Measurements from ENCODE around the gene TMEM30B. TPM values are rescaled to one million over a fixed set of nuclear protein-coding genes. Genes with fewer than 3 reads are reported as not detected.
"Not testable (repeated sequence)": the region's sequence is repeated elsewhere in the genome, so short reads cannot be mapped to it uniquely, and the experiment has no call there.

TMEM30B gene
- total RNA-seq, 1 experiment from 2014 or later: not detected

DNA sequence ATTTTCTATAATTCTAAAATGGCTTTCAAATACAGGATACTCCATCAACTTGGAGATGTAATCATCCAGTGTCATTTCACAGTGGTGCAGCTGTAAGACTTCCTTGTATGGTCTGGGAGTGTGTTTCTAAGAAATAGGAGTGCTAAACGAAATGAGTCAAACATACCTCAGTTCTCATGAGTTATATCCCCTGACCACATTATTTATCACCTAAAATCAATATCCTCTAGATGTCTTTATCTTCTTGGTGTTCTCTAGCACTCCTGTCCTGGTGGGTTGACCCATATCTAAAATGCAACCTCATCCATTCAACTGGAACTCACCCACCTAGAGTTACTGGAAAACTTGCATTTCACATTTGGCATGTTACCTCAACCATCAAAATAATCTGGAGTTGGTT, 33.2 kb downstream of the TMEM30B start:
- in situ Hi-C loops (cut with HindIII; ENCODE audit: low sequenced_read_pairs): no loop called here
- no peak for DNase-seq (ENCODE audit: low spot score)

- DNase-seq (ENCODE audit: low spot score): no peak
- in situ Hi-C loops (cut with HindIII; ENCODE audit: low sequenced_read_pairs): no loop called here
These were observed 34.4 kb downstream of the TMEM30B start for GRCh38 chr14:61246721-61247120.

DNA sequence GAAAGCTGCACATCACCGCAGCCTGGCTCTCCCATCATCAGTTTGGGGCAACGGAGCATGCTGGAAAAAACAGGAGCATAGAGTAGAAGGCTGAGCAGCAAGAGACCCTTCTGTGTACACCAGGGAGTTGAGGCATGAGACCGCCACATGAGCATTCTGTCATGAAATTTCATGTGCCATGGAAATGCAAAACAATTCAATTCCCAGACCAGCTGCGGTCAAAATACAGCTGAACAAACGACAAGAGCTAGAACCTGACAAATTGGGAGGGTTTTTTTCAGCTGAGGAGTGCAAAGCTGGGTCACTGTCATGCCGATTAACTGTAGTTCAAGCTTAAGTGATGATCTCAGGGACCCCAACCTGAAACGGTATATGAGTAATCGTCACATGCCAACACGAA, 37.1 kb downstream of the TMEM30B start:
- DNase-seq (ENCODE audit: low spot score): no peak
- in situ Hi-C loops (cut with HindIII; ENCODE audit: low sequenced_read_pairs): no loop called here

DNA sequence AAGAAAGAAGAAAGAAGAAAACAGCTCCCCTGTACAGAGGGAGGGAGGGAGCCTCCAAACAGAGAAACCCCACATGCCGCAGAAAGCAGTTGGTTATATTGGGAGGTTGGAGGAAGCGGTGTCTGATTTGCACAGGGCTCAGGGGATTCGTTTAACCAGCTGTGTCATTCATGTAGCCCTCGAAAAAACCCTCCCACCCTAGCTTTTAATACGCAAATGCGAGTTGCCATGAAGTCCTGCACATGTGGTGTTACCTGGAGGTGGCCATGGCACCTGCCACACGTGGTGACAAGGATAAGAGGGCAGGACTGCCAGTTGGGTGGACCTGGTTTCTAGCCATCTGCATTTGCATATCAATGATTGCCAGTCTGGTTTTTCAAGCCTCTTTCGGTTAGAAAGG, 40.9 kb downstream of the TMEM30B start:
- in situ Hi-C loops (cut with HindIII; ENCODE audit: low sequenced_read_pairs): no loop called here
- DNase-seq (ENCODE audit: low spot score): no peak

- DNase-seq (ENCODE audit: low spot score); in situ Hi-C loops (cut with HindIII; ENCODE audit: low sequenced_read_pairs): not testable (repeated sequence)
These were observed 41.9 kb downstream of the TMEM30B start for GRCh38 chr14:61239285-61239684.

- in situ Hi-C loops (cut with HindIII; ENCODE audit: low sequenced_read_pairs): no loop called here
- DNase-seq (ENCODE audit: low spot score): no peak
These were observed 42.4 kb downstream of the TMEM30B start for GRCh38 chr14:61238611-61239245.

DNA sequence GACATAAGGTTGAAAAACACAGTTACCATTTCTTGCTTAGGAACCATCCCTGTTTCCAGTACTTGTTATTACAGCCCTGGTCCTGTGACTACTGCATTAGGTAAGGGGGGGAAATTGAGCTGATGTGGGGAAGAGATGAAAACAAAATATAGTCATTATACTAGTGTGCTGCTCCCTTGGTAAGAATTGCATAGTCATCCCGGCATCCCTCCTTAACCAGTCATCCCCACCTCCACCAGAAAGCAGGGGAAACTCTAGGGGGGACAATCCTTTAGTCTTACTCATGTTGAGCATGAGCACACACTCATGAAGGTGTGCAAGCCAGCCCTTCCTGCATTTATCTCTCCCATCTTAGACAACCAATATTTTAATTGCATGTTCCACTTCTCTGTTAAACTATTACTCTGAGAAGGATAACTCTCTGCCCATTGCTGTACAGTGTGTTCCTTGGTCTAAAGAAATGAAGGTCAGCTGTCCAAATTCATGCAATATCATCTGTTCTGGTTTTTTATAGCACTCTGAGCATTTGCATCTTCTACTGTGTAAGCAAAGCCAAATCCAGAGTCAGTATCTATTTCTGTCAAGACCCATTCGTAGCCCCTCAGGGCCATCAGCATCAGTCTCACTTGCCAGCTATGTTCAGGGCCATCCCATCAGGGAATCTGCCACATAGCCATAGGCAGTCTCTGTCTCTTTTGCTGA, 46.8 kb downstream of the TMEM30B start:
- no peak for DNase-seq (ENCODE audit: low spot score)
- in situ Hi-C loops (cut with HindIII; ENCODE audit: low sequenced_read_pairs): no loop called here

GRCh38 chr14:61233436-61233956, 47.6 kb downstream of the TMEM30B start:
- no peak for DNase-seq (ENCODE audit: low spot score)
- in situ Hi-C loops (cut with HindIII; ENCODE audit: low sequenced_read_pairs): no loop called here

DNA sequence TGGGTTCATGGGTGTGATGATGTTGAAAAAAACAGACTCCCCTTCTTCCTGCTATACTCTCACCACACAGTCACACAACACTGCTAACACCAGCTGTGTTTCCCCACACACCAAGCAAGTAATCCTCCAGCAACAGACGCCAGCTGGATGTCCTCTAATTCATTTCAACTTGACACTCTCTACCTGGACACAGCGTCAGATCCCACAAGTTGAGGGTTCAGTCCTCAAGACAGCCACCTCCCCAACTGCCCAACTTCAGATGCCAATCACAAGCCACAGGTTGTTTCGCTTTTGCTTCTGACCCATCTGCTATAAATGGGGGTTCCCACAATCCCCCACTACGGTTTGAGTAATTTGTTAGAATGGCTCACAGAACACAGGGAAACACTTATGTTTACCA, 49.3 kb downstream of the TMEM30B start:
- in situ Hi-C loops (cut with HindIII; ENCODE audit: low sequenced_read_pairs): no loop called here
- DNase-seq (ENCODE audit: low spot score): no peak

- in situ Hi-C loops (cut with HindIII; ENCODE audit: low sequenced_read_pairs): no loop called here
- no peak for DNase-seq (ENCODE audit: low spot score)
These were observed 51.2 kb downstream of the TMEM30B start for GRCh38 chr14:61229981-61230380.

DNA sequence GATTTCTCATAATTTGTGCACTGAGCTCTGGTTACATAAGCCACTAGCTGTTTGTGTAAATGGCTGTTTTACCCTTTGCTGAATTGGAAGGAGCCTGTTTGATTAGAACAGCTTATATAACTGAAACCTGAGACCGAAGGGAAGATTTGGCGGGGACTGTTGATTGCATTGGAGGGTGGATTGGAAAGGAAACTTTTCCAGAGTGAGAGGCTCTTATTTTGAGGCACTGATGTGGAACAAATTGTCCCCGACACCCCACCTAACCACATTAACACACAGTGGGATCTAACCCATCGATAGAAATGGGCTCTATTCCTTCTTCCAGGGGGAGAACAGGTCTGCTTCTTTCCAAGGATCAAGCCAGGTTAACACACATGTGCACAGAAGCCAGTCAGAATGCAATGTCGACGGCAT, 51.7 kb downstream of the TMEM30B start:
- no peak for DNase-seq (ENCODE audit: low spot score)
- in situ Hi-C loops (cut with HindIII; ENCODE audit: low sequenced_read_pairs): no loop called here

DNA sequence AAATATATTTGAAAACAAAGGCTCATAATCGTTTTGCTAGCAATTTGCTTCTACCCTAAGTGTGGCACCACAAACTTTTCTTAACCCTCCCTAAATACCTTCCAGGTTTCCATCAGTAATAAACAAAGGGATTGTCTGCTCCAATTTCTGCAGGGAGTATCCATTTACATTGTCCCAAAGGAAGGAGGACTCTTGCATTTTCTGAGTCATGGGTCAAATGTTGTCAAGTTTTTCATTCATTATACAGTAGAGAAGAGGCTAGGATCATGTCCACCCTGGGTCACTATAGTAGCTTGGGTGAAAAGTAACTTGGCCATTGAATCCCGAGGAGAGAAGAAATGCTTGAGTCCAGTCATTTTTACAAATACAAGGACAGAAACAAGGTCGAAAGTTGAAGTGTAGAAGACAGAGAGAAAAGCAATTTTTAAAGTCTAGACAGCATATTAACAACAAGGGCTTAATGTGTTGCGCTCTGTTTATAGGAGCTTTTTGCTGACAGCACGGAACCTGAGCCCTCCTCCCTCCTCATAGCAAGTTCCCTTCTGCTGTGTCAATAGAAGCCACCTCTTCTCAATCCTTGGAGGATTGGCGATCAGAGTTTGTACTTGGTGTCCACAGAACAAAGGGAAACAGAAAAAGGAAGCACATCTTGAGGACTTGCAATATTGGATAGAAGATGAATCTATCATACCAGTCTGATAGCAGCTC, 53.1 kb downstream of the TMEM30B start:
- no peak for DNase-seq (ENCODE audit: low spot score)
- in situ Hi-C loops (cut with HindIII; ENCODE audit: low sequenced_read_pairs): no loop called here

Other genes with a start within 250 kb of the TMEM30B start
- gene PRKCH, start 40.2 kb upstream of the TMEM30B start, total RNA-seq (2014; rRNA removed; shearing (Covaris generic)): not detected in 2 replicates